ENCODE results near the gene PCDHA6. TPM values are rescaled to one million over a fixed set of nuclear protein-coding genes. Genes with fewer than 3 reads are reported as not detected.

Gene PCDHA6
- total RNA-seq, 1 experiment from 2014 or later, result not detected

DNA sequence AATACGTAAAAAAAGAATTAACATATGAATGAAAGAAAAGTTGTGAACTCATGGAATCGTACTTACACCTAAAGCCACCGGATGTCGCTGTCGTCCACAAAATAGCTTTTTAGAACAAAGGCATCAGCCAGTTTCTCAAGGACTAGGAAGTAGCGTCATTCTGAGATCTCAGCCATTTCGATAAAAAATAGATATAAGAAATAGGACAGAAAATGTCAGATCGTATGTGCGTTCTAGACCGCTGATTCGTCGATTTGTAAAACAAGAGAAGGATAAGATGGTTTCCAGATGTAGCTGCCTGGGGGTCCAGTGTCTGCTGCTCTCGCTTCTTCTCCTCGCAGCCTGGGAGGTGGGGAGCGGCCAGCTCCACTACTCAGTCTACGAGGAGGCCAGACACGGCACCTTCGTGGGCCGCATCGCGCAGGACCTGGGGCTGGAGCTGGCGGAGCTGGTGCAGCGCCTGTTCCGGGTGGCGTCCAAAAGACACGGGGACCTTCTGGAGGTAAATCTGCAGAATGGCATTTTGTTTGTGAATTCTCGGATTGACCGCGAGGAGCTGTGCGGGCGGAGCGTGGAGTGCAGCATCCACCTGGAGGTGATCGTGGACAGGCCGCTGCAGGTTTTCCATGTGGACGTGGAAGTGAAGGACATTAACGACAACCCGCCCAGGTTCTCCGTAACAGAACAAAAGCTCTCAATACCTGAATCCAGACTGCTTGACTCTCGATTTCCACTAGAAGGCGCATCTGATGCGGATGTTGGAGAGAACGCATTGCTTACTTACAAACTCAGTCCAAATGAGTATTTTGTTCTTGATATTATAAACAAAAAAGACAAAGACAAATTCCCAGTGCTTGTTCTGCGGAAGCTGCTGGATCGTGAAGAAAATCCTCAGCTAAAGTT is 28.3 kb downstream of the PCDHA6 start, which contains the start of gene PCDHA10:
TSS of gene PCDHA10 (plus strand) at position 126 of the 903 bp plus-strand sequence. CDS start at position 278, 152 bp downstream.
- POLR2A ChIA-PET, result no interaction called here

More for the DNA sequence above, 28.3 kb downstream of the PCDHA6 start, which contains the start of gene PCDHA10:
- intact Hi-C loops (cut with micrococcal nuclease), result loop anchor here (1.0 to 10.0 kb wide), 2 partner anchors 185 to 709 kb away; no protein-coding TSS in a partner anchor
- Histone ChIP-seq H4K20me1 (ENCODE audit: insufficient read depth) (no peaks in the 10 kb centered on the region), H3K9me3 (ENCODE audit: control insufficient read depth in 1 of 2, insufficient read depth in 1 of 2, low read depth in 1 of 2, low read length in 2 of 2) (no peaks in the 10 kb centered on the region), H2AFZ (ENCODE audit: low read depth, low read length, poor library complexity, severe bottlenecking) (peak within 1 kb of the TSS; percentile 58), H3K36me3 (ENCODE audit: control insufficient read depth in 1 of 2, insufficient read depth in 2 of 2, low read length in 2 of 2) (no peaks in the 10 kb centered on the region), H3K4me3 (replicated peaks in 1 of 2; ENCODE audit: low read depth in 1 of 2, low read length in 2 of 2) (no peak within 1 kb of the TSS), H3K27ac (ENCODE audit: low read depth, low read length) (no peak within 1 kb of the TSS), H3K9ac (ENCODE audit: low read length) (no peak within 1 kb of the TSS), H3K4me2 (ENCODE audit: low read length) (no peak within 1 kb of the TSS), H3K9me2 (ENCODE audit: insufficient read depth) (no peaks in the 10 kb centered on the region), H3K79me2 (ENCODE audit: insufficient read depth, low read length) (no peaks in the 10 kb centered on the region), H3K4me1 (ENCODE audit: control insufficient read depth in 1 of 2, insufficient read depth in 2 of 2, low read length in 2 of 2) (no peaks in the 10 kb centered on the region), H3K27me3 (ENCODE audit: insufficient read depth, low read length) (no peaks in the 10 kb centered on the region)
- TF ChIP-seq, protein P1, sequence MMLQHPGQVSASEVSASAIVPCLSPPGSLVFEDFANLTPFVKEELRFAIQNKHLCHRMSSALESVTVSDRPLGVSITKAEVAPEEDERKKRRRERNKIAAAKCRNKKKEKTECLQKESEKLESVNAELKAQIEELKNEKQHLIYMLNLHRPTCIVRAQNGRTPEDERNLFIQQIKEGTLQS (IDR thresholded peaks at IDR 0.05), result no peak
- TF ChIP-seq, protein P2, sequence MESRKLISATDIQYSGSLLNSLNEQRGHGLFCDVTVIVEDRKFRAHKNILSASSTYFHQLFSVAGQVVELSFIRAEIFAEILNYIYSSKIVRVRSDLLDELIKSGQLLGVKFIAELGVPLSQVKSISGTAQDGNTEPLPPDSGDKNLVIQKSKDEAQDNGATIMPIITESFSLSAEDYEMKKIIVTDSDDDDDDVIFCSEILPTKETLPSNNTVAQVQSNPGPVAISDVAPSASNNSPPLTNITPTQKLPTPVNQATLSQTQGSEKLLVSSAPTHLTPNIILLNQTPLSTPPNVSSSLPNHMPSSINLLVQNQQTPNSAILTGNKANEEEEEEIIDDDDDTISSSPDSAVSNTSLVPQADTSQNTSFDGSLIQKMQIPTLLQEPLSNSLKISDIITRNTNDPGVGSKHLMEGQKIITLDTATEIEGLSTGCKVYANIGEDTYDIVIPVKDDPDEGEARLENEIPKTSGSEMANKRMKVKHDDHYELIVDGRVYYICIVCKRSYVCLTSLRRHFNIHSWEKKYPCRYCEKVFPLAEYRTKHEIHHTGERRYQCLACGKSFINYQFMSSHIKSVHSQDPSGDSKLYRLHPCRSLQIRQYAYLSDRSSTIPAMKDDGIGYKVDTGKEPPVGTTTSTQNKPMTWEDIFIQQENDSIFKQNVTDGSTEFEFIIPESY (IDR thresholded peaks at IDR 0.05; ENCODE audit: extremely low read depth, insufficient replicate concordance, low read length), result no peak
- TF ChIP-seq, protein P3, sequence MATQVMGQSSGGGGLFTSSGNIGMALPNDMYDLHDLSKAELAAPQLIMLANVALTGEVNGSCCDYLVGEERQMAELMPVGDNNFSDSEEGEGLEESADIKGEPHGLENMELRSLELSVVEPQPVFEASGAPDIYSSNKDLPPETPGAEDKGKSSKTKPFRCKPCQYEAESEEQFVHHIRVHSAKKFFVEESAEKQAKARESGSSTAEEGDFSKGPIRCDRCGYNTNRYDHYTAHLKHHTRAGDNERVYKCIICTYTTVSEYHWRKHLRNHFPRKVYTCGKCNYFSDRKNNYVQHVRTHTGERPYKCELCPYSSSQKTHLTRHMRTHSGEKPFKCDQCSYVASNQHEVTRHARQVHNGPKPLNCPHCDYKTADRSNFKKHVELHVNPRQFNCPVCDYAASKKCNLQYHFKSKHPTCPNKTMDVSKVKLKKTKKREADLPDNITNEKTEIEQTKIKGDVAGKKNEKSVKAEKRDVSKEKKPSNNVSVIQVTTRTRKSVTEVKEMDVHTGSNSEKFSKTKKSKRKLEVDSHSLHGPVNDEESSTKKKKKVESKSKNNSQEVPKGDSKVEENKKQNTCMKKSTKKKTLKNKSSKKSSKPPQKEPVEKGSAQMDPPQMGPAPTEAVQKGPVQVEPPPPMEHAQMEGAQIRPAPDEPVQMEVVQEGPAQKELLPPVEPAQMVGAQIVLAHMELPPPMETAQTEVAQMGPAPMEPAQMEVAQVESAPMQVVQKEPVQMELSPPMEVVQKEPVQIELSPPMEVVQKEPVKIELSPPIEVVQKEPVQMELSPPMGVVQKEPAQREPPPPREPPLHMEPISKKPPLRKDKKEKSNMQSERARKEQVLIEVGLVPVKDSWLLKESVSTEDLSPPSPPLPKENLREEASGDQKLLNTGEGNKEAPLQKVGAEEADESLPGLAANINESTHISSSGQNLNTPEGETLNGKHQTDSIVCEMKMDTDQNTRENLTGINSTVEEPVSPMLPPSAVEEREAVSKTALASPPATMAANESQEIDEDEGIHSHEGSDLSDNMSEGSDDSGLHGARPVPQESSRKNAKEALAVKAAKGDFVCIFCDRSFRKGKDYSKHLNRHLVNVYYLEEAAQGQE (IDR thresholded peaks at IDR 0.05; ENCODE audit: low read depth), result no peak
- peak; percentile 68 for TF ChIP-seq RAD21 (IDR thresholded peaks at IDR 0.05; ENCODE audit: low read depth)
- TF ChIP-seq, protein P4, sequence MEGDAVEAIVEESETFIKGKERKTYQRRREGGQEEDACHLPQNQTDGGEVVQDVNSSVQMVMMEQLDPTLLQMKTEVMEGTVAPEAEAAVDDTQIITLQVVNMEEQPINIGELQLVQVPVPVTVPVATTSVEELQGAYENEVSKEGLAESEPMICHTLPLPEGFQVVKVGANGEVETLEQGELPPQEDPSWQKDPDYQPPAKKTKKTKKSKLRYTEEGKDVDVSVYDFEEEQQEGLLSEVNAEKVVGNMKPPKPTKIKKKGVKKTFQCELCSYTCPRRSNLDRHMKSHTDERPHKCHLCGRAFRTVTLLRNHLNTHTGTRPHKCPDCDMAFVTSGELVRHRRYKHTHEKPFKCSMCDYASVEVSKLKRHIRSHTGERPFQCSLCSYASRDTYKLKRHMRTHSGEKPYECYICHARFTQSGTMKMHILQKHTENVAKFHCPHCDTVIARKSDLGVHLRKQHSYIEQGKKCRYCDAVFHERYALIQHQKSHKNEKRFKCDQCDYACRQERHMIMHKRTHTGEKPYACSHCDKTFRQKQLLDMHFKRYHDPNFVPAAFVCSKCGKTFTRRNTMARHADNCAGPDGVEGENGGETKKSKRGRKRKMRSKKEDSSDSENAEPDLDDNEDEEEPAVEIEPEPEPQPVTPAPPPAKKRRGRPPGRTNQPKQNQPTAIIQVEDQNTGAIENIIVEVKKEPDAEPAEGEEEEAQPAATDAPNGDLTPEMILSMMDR (IDR thresholded peaks at IDR 0.05 in 2 of 3, conservative IDR thresholded peaks at IDR 0.05 in 1 of 3; ENCODE audit: borderline replicate concordance in 1 of 3, insufficient read depth in 1 of 3, low read depth in 2 of 3, low read length in 2 of 3), result peak; percentile 29 to 52 (median 43); a peak in 3 of 6 replicates
- no peak for TF ChIP-seq ZNF274 (IDR thresholded peaks at IDR 0.05; ENCODE audit: low read depth, low read length)
- RAD21 ChIA-PET (ENCODE audit: low non-redundant PET in 1 of 2, low total read pairs in 2 of 2, uncharacterized antibody in 2 of 2, unreplicated experiment in 2 of 2), result no interaction called here
- ATAC-seq (no peak), DNase-seq (ENCODE audit: low read depth, low spot score) (peak; percentile 42)
- CTCF ChIA-PET, result interaction anchor here (1.1 to 1.3 kb wide), 4 partner anchors 9 to 708 kb away, joined by 3 to 9 read pairs (median 4); no protein-coding TSS in a partner anchor
- no TSS peak for BruUV-seq (replicated peaks)
